Measurements from ENCODE around the gene SPP1.
"Not testable (repeated sequence)": the region's sequence is repeated elsewhere in the genome, so short reads cannot be mapped to it uniquely, and the experiment has no call there.

SPP1 gene

GRCh38 chr4:87975466-87975865, at the start of gene SPP1:
Gene SPP1, plus strand, starts transcription at chr4:87975714. Its CDS starts 1,182 bp downstream, at chr4:87976896.
- no peak for DNase-seq

GRCh38 chr4:87926554-87927098, 48.9 kb upstream of the SPP1 start:
- no peak for DNase-seq

DNA sequence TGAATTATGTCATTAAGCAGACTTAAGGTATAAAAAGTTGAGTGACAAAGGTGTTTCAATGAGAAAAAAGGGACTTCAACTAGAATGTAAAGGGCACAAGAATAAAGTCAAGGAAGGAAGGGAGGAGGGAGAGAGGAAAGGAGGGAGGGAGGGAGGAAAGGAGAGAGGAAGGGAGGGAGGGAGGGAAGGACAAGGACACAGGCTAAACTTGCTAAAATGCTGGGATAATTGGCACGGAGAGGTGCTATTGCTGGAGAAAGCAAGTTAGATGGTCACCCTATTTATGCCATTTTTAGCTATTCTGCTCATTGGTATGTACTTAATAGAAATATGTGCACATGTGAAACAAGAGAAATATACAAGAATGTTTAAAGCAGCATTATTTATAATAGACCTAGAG, 44.9 kb upstream of the SPP1 start:
- no peak for DNase-seq

- no peak for DNase-seq
These were observed 43.6 kb upstream of the SPP1 start for GRCh38 chr4:87931932-87932331.

DNA sequence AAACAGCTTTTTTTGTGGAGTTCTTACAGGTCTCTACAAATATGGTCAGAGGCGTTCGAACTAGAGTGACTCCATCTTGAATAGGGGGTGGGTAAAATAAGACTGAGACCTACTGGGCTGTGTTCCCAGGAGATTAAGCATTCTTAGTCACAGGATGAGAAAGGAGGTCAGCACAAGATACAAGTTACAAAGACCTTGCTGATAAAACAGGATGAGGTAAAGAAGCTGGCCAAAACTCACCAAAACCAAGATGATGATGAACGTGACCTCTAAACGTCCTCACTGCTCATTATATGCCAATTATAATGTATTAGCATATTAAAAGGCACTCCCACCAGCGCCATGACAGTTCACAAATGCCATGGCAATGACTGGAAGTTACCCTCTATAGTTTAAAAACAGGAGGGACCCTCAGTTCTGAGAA, 42.8 kb upstream of the SPP1 start:
- no peak for DNase-seq

GRCh38 chr4:87933337-87933736, 42.2 kb upstream of the SPP1 start:
- no peak for DNase-seq

DNA sequence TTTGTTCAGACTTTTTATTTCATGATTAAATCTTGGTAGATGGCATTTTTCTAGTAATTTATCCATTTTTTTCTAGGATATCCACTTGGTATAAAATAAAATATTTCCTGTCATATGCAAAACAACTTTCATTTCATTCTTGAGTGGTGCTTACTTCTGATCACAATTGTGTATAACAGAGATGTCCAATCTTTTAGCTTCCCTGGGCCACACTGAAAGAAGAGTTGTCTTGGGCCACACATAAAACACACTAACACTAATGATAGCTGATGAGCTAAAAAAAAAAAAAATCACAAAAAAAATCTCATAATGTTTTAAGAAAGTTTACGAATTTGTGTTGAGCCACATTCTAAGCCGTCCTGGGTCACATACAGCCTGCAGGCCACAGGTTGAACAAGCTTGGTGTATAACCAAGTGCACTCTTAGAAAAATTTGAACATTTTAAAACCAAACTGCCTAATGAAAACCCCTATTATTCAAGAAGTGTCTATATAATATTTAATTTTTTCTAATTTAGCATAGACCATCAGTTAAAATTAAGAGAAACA, 41.3 kb upstream of the SPP1 start:
- no peak for DNase-seq

DNA sequence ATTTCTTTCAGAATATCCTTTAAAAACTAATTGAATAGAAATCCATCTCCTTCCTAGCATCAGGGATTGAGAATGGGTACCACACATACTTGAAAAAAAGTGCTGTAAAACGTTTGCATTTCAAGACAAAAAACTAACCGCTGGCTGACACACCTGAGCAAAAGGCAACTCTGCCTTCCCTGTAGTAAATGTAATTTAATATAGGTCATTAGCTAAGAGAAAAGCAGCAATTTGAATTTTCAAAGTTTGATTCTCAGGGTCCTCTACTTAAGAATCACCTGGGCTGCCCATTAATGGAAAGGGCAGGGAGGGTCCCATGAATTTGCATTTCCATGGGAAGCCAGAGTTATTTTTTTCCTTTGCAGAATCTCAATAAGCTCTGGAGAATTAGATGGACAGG, 40.5 kb upstream of the SPP1 start:
- no peak for DNase-seq

- DNase-seq: not testable (repeated sequence)
These were observed 39.6 kb upstream of the SPP1 start for GRCh38 chr4:87935954-87936353.

DNA sequence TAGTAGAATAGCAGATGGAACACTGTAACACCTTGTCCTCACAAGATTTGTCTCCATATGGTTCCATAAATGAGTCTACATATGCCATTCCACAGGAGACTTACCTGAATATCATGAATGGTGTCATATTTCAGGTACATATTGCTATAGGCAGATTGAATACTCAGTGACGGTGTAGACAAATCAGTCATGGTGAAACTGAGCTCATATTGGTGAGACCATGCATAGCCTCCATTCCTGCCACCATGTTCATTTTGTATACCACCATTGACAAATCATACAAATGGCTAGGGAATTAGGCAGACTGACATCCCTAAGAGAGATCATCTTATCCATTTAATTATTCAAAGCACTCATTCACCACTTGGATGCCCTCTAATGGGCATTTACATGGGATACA, 38.0 kb upstream of the SPP1 start:
- no peak for DNase-seq

GRCh38 chr4:87938746-87939145, 36.8 kb upstream of the SPP1 start:
- DNase-seq: no peak

DNA sequence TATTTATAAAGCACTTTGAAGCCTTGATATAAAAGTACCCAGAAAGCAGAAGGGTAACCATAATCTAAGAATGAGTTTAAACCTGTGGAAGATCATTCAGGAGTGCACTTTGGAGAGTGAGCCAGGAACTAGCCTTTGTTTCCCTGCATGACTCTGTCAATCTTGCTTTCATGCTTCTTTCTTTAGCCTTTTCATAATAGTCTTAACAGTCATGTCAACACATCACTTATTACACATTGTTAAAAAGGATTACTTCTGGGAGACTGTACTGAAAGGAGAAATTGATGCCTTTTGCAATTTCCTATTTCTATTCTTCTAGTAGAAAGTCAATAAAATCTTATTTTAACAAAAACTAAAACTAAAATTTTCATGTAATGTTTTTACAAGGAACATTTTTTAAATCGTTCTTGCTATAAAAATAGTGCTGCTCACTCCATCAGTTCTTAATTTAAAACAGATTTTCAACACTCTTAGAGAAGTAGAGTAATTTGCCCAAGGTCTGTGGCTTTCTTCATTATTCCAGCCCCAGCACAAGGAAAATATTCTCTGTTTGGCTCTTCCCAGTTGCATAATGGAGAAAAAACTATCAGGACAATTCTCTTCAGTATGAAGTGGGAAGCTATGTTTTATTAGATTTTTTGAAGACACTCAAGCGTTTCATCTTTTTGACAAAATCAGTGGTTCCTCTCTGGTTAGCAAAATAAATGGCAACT, 35.4 kb upstream of the SPP1 start:
- no peak for DNase-seq

DNA sequence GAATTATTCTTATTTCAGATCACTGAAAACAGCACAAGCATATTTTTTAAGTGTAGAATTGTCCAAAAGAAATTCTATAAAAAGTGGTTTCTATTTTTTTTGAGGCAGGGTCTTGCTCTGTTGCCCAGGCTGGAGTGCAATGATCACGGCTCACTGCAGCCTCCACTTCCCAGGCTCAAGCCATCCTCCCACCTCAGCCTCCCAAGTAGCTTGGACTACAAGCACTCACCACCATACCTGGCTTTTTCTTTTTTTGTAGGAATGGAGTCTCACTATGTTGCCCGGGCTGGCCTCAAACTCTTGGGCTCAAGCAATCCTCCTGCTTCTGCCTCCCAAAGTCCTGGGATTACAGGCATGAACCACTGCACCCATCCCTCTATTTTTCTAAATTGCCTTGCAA, 34.7 kb upstream of the SPP1 start:
- not testable (repeated sequence) for DNase-seq

GRCh38 chr4:87941537-87942392, 33.7 kb upstream of the SPP1 start:
- DNase-seq: no peak

DNA sequence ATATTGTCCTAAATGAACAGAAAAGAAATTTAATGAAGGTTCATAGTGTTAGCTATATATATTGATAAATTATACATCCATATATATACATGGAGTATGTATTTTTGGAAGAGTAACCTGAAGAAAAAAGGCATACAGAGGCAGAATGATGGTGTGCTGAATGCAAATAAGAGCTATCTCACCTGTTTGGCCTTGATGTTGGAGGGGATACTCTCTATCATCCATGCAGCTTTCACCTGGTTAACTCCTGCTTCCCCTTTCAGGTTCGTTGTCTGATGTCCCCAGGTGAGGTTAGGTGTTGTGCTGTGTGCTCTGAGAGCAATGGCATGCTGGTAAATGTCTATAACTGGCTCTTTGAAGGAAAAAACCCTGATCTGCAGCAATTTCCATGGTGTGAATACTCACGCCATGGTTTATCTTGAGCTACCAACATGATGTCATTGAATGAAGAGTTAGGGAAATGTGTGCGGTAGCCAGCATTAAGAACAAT, 31.8 kb upstream of the SPP1 start:
- DNase-seq: no peak

DNA sequence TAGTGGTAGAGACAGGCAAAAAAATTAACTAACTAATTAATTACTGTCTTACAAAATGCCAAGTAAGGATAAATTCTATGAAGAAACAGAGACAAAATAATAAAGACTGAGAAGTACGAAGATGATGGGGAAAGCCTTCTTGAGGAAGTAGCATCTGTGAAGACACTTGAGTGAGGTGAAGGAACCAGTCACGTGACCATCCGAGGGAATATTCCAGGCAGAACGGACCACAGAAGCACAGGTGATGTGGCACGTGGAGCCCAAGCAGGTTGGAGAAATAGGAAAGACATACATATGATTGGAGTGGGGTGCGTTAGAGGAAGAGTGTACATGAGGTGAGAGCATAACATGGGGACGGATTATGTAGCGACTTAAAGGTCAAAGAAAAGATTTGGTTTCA, 30.5 kb upstream of the SPP1 start:
- DNase-seq: no peak

DNA sequence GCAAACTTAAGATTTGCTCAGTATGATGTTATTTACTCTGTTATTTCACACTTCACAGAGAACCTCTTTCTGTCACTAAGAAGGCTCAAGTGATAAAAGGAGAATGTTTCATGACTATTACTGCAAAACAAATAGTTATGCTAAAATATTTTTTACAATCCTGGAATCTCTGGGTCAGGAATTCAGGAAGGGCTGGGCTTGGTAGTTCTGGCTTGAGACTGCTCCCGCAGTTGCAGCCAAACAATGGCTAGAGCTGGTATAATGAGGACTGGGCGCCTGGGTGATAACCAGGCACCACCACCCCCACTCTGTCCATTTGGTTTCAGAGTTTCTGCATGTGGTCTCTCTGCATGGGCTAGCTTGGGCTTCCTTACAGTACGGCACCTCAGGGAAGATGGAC, 28.7 kb upstream of the SPP1 start:
- no peak for DNase-seq

GRCh38 chr4:87947381-87948160, 27.9 kb upstream of the SPP1 start:
- no peak for DNase-seq

GRCh38 chr4:87949961-87950360, 25.6 kb upstream of the SPP1 start:
- no peak for DNase-seq

DNA sequence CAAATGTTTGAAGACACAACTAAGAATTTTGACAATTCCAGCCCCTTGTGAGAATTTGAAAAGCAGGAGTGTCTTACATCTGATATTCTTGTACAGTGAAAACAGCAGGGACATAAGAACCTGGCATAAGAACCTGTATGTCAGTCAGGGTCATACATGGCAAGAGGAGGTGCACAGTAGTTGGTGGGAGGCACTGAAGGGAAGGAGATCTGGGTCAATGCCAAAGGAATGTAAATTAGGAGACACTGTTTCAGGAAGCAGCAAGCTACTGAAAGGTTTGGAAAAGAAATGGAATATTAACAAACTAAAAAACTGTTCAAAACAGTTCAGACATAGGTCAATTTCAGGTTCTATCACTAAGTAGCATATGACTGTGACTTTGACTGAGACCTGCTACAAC, 25.0 kb upstream of the SPP1 start:
- DNase-seq: no peak

- no peak for DNase-seq
These were observed 24.5 kb upstream of the SPP1 start for GRCh38 chr4:87950936-87951511.

GRCh38 chr4:87953826-87954225, 21.7 kb upstream of the SPP1 start:
- DNase-seq: no peak
